GM18951 (cell line): ENCODE results near the gene RLN3.
"Not testable (repeated sequence)": the region's sequence is repeated elsewhere in the genome, so short reads cannot be mapped to it uniquely, and the experiment has no call there.

ENCODE experiments used
- POLR2A ChIP-seq: IDR thresholded peaks from 4 replicates; pipeline ENCODE4 v1.6.1; 2011; ENCODE audit warnings: mild to moderate bottlenecking; ENCODE audit not compliant: insufficient read length, insufficient read depth; ENCODE audit errors: extremely low read depth
- in situ Hi-C: fragments of 300-500 bp; cut with MboI; formaldehyde crosslinking; loops from one replicate; pipeline ENCODE4 v1.12.0; 2022; ENCODE audit warnings: low sequenced_read_pairs, mixed read lengths, inconsistent platforms; ENCODE audit not compliant: unreplicated experiment

Gene RLN3

GRCh38 chr19:14021474-14021873 lies 6.5 kb upstream of the RLN3 start:
- TF ChIP-seq POLR2A = no peak
- in situ Hi-C loops = no loop called here

- no peak for TF ChIP-seq POLR2A
- in situ Hi-C loops = no loop called here
These were observed 5.5 kb upstream of the RLN3 start for GRCh38 chr19:14022469-14022868.

- in situ Hi-C loops = no loop called here
- TF ChIP-seq POLR2A = no peak
These were observed 4.3 kb upstream of the RLN3 start for GRCh38 chr19:14023404-14024235.

GRCh38 chr19:14026652-14027192 lies 1.2 kb upstream of the RLN3 start:
- in situ Hi-C loops = not testable (repeated sequence)

- in situ Hi-C loops = no loop called here
- no peak for TF ChIP-seq POLR2A
These were observed 953 bp downstream of the RLN3 start for GRCh38 chr19:14028901-14029300.

- in situ Hi-C loops = no loop called here
- no peak for TF ChIP-seq POLR2A
These were observed 3.2 kb downstream of the RLN3 start for GRCh38 chr19:14030997-14031718.

- peak; percentile 78 for TF ChIP-seq POLR2A
- in situ Hi-C loops = no loop called here
These were observed 4.0 kb downstream of the RLN3 start, which contains the start of gene IL27RA for GRCh38 chr19:14031719-14032480. IL27RA (plus strand) TSS chr19:14031762; CDS start chr19:14031873, 111 bp downstream.

- TF ChIP-seq POLR2A = no peak
- in situ Hi-C loops = no loop called here
These were observed 6.0 kb downstream of the RLN3 start for GRCh38 chr19:14033946-14034345.

GRCh38 chr19:14035159-14035558 lies 7.2 kb downstream of the RLN3 start:
- in situ Hi-C loops = not testable (repeated sequence)

GRCh38 chr19:14035706-14036105 lies 7.8 kb downstream of the RLN3 start:
- in situ Hi-C loops = no loop called here
- no peak for TF ChIP-seq POLR2A

GRCh38 chr19:14039181-14039580 lies 11.2 kb downstream of the RLN3 start:
- TF ChIP-seq POLR2A = no peak
- in situ Hi-C loops = no loop called here

- in situ Hi-C loops = not testable (repeated sequence)
These were observed 15.0 kb downstream of the RLN3 start for GRCh38 chr19:14042659-14043608.

GRCh38 chr19:14047866-14048265 lies 19.9 kb downstream of the RLN3 start:
- in situ Hi-C loops = not testable (repeated sequence)
